GM20431 (cell line): ENCODE data around the gene UBQLN4.

Experiments used
- in situ Hi-C: fragments of 300-500 bp; cut with MseI, MboI; formaldehyde crosslinking; loops from one replicate; pipeline ENCODE4 v1.15.0; 2020; ENCODE audit warnings: low sequenced_read_pairs; ENCODE audit not compliant: unreplicated experiment

UBQLN4 gene

GRCh38 chr1:156021954-156022353 lies 31.6 kb downstream of the UBQLN4 start:
- in situ Hi-C loops: no loop called here

- in situ Hi-C loops: no loop called here
Measured at GRCh38 chr1:156021093-156021428, 32.5 kb downstream of the UBQLN4 start.

- in situ Hi-C loops: no loop called here
Measured at GRCh38 chr1:156020293-156021092, 33.1 kb downstream of the UBQLN4 start, which contains the start of gene SSR2. Gene SSR2 (minus strand): TSS chr1:156020951. CDS start chr1:156020167, 784 bp downstream.

GRCh38 chr1:156019946-156020292 lies 33.7 kb downstream of the UBQLN4 start:
- in situ Hi-C loops: no loop called here

- in situ Hi-C loops: no loop called here
Measured at GRCh38 chr1:156014829-156015228, 38.8 kb downstream of the UBQLN4 start.

- in situ Hi-C loops: no loop called here
Measured at GRCh38 chr1:156012051-156012817, 41.4 kb downstream of the UBQLN4 start.

- in situ Hi-C loops: no loop called here
Measured at GRCh38 chr1:156009404-156009803, 44.2 kb downstream of the UBQLN4 start.

GRCh38 chr1:156006666-156007376 lies 46.8 kb downstream of the UBQLN4 start:
- in situ Hi-C loops: no loop called here

- in situ Hi-C loops: no loop called here
Measured at GRCh38 chr1:156004843-156005584, 48.6 kb downstream of the UBQLN4 start.

GRCh38 chr1:156003923-156004188 lies 49.7 kb downstream of the UBQLN4 start:
- in situ Hi-C loops: no loop called here

- in situ Hi-C loops: no loop called here
Measured at GRCh38 chr1:156002188-156002911, 51.2 kb downstream of the UBQLN4 start.

- in situ Hi-C loops: no loop called here
Measured at GRCh38 chr1:156001662-156002171, 51.9 kb downstream of the UBQLN4 start.

GRCh38 chr1:156001021-156001661 lies 52.5 kb downstream of the UBQLN4 start:
- in situ Hi-C loops: no loop called here

- in situ Hi-C loops: no loop called here
Measured at GRCh38 chr1:155999964-156000363, 53.6 kb downstream of the UBQLN4 start.

- in situ Hi-C loops: no loop called here
Measured at GRCh38 chr1:155996166-155996565, 57.4 kb downstream of the UBQLN4 start.

GRCh38 chr1:155993595-155993994 lies 60.0 kb downstream of the UBQLN4 start:
- in situ Hi-C loops: no loop called here

GRCh38 chr1:155990005-155990739 lies 63.4 kb downstream of the UBQLN4 start:
- in situ Hi-C loops: no loop called here

- in situ Hi-C loops: no loop called here
Measured at GRCh38 chr1:155989242-155990004, 64.2 kb downstream of the UBQLN4 start.
